SH-SY5Y (cell line): ENCODE data around the gene ARHGEF16.

Experiments
- GATA2 ChIP-seq: IDR thresholded peaks from 2 replicates; pipeline ENCODE4 v1.6.1; 2011; ENCODE audit warnings: mild to moderate bottlenecking, low read depth, low read length
- GATA3 ChIP-seq: IDR thresholded peaks from 2 replicates; pipeline ENCODE4 v1.6.1; 2011; ENCODE audit warnings: low read depth, mild to moderate bottlenecking, low read length, moderate library complexity

DNA sequence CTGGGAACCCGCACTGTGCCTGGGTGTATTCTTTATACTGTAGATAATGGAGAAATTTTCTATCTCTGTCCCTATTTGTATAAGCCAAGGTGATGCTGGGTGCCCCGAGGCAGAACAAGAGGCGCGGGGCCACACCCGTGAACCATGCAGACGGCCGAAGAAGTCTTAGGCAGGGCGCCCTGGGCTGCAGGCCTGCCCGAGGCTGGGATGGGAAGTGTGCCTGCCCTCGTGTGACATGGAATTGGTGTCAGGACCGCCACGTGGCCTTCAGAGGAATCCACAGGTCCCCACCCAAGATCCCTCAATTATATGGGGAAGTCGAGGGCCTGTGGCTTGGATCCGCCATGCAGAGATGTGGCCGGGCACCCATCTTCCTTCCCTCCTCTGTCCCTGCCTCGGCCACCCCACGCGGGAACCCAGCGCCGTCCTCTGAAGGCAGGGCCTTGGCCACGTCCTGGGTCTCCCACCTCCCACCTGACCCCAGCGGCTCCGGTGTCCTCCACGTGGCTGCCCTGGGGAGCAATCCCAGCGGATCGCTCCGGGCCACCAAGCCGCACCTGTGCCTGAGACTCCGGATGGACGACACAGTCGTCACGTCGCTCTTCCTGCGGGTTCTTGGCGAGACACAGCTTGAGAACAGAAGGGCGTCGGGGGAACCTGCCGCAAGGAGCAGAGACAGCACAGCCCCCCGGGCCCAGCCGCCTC is 19.9 kb upstream of the ARHGEF16 start:
- TF ChIP-seq GATA2 (no peak), GATA3 (no peak)
